ENCODE data around the gene HGFAC.

GRCh38 chr4:3463556-3464348, 22.0 kb downstream of the HGFAC start:
- TF ChIP-seq POLR2A (IDR thresholded peaks at IDR 0.05) (no peak), EP300 (IDR thresholded peaks at IDR 0.05) (no peak)
- TF ChIP-seq, protein P1, sequence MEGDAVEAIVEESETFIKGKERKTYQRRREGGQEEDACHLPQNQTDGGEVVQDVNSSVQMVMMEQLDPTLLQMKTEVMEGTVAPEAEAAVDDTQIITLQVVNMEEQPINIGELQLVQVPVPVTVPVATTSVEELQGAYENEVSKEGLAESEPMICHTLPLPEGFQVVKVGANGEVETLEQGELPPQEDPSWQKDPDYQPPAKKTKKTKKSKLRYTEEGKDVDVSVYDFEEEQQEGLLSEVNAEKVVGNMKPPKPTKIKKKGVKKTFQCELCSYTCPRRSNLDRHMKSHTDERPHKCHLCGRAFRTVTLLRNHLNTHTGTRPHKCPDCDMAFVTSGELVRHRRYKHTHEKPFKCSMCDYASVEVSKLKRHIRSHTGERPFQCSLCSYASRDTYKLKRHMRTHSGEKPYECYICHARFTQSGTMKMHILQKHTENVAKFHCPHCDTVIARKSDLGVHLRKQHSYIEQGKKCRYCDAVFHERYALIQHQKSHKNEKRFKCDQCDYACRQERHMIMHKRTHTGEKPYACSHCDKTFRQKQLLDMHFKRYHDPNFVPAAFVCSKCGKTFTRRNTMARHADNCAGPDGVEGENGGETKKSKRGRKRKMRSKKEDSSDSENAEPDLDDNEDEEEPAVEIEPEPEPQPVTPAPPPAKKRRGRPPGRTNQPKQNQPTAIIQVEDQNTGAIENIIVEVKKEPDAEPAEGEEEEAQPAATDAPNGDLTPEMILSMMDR (IDR thresholded peaks at IDR 0.05), result no peak
